Measurements from ENCODE around the gene SLC6A20. TPM values are rescaled to one million over a fixed set of nuclear protein-coding genes. Genes with fewer than 3 reads are reported as not detected.

SLC6A20 gene
- total and polyA plus RNA-seq, 2 of the 13 experiments (the other 11 are each of a cell fraction or from before 2014, with no cell fraction given), result not detected

GRCh38 chr3:45776301-45776595 is 20.1 kb downstream of the SLC6A20 start:
- no peak for ATAC-seq
- no peak for DNase-seq (ENCODE audit: low spot score)
- TF ChIP-seq ZNF792 (CRISPR knock-in tag; IDR thresholded peaks at IDR 0.05) (no peak), ZNF552 (CRISPR knock-in tag; IDR thresholded peaks at IDR 0.05; ENCODE audit: borderline replicate concordance) (no peak), ZNF646 (CRISPR knock-in tag; IDR thresholded peaks at IDR 0.05) (no peak), MBNL3 (CRISPR knock-in tag; conservative IDR thresholded peaks at IDR 0.05) (no peak), STAT6 (CRISPR knock-in tag; IDR thresholded peaks at IDR 0.05; ENCODE audit: borderline replicate concordance) (no peak), ZNF430 (CRISPR knock-in tag; IDR thresholded peaks at IDR 0.05) (no peak), ZNF282 (IDR thresholded peaks at IDR 0.05; ENCODE audit: partially characterized antibody) (no peak), STAT5B (CRISPR knock-in tag; IDR thresholded peaks at IDR 0.05) (no peak), MAF1 (CRISPR knock-in tag; IDR thresholded peaks at IDR 0.05; ENCODE audit: borderline replicate concordance) (no peak), ZNF33B (CRISPR knock-in tag; IDR thresholded peaks at IDR 0.05) (no peak), PHF8 (CRISPR knock-in tag; IDR thresholded peaks at IDR 0.05) (no peak), ZNF468 (CRISPR knock-in tag; IDR thresholded peaks at IDR 0.05) (no peak), HNRNPH1 (optimal IDR thresholded peaks at IDR 0.05; ENCODE audit: low read depth, low read length) (no peak), ZNF414 (CRISPR knock-in tag; IDR thresholded peaks at IDR 0.05) (no peak)

More at GRCh38 chr3:45776301-45776595, 20.1 kb downstream of the SLC6A20 start:
- Histone ChIP-seq H3K4me3 (replicated peaks in 1 of 3; ENCODE audit: insufficient read depth in 1 of 3, low read depth in 2 of 3, low read length in 3 of 3) (no peak overlapping the region), H3K4me1 (ENCODE audit: insufficient read depth, low read length) (no peaks in the 10 kb centered on the region), H3K4me2 (ENCODE audit: low read depth, low read length) (no peak overlapping the region), H2AFZ (ENCODE audit: low read length) (no peak overlapping the region), H3K27ac (ENCODE audit: extremely low read length, insufficient read depth, low read length) (no peak overlapping the region), H3K9ac (ENCODE audit: insufficient read depth, low read depth, low read length) (no peak overlapping the region), H3K27me3 (ENCODE audit: control insufficient read depth in 1 of 2, insufficient read depth in 2 of 2, low read length in 2 of 2) (peaks cover 0 to 54% of the 10 kb centered on the region in 2 experiments; a peak in 4 of 5 replicates), H4K20me1 (ENCODE audit: insufficient read depth, low read length) (no peaks in the 10 kb centered on the region), H3K79me2 (ENCODE audit: insufficient read depth, low read length) (no peaks in the 10 kb centered on the region), H3K9me3 (ENCODE audit: low read length) (no peaks in the 10 kb centered on the region), H3K36me3 (replicated peaks in 1 of 2; ENCODE audit: control insufficient read depth in 1 of 2, insufficient read depth in 2 of 2, low read length in 2 of 2) (no peaks in the 10 kb centered on the region)
- no TSS peak for BruUV-seq (replicated peaks)
- no peak for FAIRE-seq
- in situ Hi-C loops (cut with HindIII; ENCODE audit: extremely low pct_ligation_motif_present, low pct_unique_long_range_greater_than_20kb), result no loop called here
- intact Hi-C loops (cut with micrococcal nuclease; ENCODE audit: unreplicated experiment), result no loop called here
- POLR2A ChIA-PET, result no interaction called here
- CTCF ChIA-PET (ENCODE audit: low intra/inter-chr PET ratio, low total read pairs), result no interaction called here
- no CpG with 5 or more reads among the region's 3 CpGs for WGBS (ENCODE audit: low lambda C conversion rate)
